EL (cell line): ENCODE measurements around the gene COQ10B.
"Not testable (repeated sequence)": the region's sequence is repeated elsewhere in the genome, so short reads cannot be mapped to it uniquely, and the experiment has no call there.

Experiments
- DNase-seq: peaks from one replicate; pipeline ENCODE4 v3.0.0-alpha.2; 2016

COQ10B gene

DNA sequence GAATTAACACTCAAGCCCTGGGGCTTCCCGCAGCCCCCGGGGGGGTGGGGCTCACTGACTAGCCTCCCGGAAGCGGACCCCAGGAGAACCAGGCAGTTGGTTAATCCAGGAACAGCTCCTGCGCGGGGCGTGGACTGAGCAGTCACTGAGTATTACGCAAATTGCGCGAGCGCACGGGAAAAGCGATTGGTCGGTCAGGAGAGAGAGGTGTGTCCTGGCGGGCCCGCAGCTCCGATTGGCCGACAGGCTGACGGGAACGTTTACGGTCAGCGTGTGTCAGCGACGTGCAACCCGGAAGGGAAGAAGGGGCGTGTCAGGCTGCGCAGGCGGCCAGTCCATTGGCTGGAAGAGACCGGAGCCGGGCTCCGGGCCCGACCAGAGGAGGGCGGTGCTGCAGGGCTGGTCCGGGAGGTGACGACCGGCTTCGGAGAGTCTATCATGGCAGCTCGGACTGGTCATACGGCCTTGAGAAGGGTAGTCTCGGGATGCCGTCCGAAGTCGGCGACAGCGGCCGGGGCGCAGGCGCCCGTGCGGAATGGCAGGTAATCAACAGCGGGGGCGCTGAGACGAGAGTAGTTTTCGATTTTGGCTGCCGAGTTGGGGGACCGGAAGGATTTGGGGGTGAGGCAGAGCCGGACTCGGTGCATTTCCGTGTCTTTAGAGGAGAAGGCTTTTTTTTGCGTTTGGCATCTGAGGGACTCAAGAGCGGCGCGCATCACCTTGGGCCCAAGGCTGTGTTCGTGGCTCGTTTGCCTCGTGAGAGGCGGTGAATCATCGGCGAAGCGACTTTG lies at the start of gene COQ10B:
Gene COQ10B, plus strand, starts transcription at position 430 of the 791 bp plus-strand sequence. Its CDS starts 9 bp downstream, at position 439.
- peak; percentile 100 for DNase-seq

- no peak for DNase-seq
These were observed 47.8 kb upstream of the COQ10B start for GRCh38 chr2:197405582-197405981.

DNA sequence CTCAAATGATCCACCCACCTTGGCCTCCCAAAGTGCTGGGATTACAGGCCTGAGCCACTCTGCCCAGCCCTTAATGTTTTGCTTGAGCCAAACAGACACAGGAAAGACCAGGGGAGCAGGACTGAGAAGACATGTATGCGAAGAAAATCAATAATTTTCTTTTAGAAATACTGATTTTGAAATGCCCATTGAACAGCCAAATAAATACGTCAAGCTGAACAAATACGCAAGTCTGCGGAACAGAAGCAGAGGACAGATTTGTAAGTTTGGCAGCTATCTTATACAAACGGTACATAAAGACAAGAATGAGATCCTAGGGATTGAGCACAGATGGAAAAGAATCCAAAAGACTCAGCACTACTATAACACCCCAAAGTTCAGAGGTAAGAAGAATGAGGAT lies 39.3 kb upstream of the COQ10B start:
- DNase-seq = no peak

- no peak for DNase-seq
These were observed 38.8 kb upstream of the COQ10B start for GRCh38 chr2:197414515-197414914.

GRCh38 chr2:197416268-197416667 lies 37.1 kb upstream of the COQ10B start:
- no peak for DNase-seq

DNA sequence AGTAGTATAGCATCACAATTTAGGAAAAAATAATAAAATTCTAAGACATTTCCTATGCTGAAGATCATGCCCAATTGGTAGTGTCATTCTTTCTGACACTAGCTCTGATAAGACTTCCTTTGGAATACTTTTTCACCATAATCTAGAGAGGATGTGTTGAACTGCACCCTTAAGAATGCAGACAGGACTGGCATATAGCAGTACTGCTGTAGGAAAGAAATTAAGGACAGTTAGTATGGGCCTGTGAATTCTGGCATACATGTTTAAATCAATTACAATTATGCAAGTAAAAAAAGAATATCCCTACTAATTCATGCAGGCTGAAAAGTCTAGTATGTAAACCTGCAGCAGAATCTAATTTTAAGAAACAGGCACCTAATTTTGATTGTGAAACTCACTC lies 33.9 kb upstream of the COQ10B start:
- no peak for DNase-seq

GRCh38 chr2:197423307-197423706 lies 30.0 kb upstream of the COQ10B start:
- no peak for DNase-seq

DNA sequence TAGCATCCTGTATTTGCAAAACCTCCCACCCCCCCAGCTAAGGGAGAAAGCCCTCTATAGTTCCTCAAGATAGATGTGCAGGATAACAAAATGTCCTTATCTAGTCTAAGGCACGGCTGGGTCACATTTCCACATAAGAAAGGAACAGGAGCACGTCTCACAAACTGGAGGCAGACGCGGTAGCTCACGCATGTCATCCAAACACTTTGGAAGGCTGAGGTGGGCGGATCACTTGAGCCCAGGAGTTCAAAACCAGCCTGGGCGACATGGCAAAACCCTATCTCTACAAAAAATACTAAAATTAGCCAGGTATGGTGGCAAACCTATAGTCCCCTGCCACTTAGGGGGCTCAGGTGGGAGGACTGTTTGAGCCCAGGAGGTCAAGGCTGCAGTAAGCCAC lies 27.8 kb upstream of the COQ10B start:
- no peak for DNase-seq

GRCh38 chr2:197426723-197427603 lies 26.4 kb upstream of the COQ10B start:
- no peak for DNase-seq

- no peak for DNase-seq
These were observed 25.4 kb upstream of the COQ10B start for GRCh38 chr2:197427986-197428385.

DNA sequence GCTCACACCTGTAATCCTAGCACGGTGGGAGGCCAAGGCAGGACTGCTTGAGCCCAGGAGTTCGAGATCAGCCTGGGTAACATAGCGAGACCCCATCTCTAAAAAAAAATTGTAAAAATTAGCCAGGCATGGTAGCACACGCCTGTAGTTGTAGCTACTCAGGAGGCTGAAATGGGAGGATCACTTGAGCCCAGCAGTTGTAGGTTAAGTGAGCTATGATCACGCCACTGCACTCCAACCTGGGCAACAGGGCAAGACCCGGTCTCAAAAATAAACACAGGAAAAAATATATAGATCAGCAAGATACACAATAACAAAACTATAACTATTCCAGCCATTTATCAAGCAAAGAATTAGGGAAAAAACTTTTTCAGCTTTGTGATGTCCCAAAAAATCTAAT lies 21.5 kb upstream of the COQ10B start:
- DNase-seq = no peak

DNA sequence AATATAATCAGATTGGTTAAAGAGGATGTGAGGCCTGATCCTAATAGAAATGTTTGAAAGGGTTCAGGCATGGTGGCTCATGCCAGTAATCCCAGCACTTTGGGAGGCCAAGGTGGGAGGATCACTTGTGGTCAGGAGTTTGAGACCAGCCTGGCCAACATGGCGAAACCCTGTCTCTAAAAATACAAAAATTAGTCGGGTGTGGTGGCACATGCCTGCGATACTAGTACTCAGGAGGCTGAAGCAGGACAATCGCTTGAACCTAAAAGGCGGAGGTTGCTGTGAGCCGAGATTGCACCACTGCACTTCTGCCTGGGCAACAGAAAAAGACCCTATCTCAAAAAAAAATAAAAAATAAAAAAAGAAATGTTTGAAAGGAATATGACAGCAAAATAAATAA lies 20.8 kb upstream of the COQ10B start:
- DNase-seq = not testable (repeated sequence)

GRCh38 chr2:197433780-197434438 lies 19.4 kb upstream of the COQ10B start:
- DNase-seq = no peak

DNA sequence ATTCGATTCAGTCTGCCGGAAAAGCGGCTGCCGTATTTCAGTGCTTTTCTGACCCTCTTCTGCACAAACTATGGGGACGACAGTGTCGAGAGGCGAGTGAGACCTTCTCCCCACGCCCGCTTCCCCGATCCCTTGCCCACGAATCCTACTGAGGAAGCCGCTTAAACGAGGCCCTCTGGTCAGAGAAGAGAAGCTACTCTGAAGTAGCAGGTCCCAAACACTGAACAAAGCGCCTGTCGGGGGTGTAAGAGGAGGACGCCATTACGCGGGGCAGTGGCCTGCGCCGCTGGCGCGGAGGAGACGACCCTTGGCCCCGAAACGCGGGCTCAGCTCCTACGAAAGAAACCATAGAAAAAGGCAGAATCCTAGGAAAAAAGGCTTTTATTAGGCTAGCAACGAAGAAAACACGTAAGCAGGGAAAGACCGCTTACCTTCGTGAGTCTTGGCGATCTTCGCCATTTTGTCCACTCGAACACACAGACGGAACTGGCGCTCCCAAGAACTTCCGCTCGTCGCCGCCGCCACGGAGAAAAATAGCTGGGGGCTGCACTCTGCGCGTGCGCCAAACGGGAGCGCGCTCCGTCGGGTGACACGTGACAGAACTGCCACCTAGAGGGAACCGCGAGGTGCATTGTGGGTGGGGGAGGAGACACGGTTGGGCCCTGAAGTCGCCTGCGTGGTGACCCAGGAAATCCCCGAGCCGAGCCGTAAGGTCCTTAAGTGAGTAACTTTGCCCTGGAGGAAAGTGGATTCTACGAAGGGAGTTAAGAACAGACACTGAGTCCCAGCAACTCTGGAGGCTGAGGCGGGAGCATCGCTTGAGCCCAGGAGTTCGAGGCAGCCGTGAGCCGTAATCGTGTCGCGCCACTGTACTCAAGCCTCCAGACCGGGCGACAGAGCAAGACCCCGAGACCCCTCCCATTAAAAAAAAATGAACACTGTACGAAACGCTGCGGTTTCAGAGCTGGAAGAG lies 18.5 kb upstream of the COQ10B start, which contains the start of gene SF3B1:
Gene SF3B1, minus strand, starts transcription at position 488 of the 973 bp plus-strand sequence. Its CDS starts 29 bp downstream, at position 459.
- DNase-seq = peak; percentile 98

DNA sequence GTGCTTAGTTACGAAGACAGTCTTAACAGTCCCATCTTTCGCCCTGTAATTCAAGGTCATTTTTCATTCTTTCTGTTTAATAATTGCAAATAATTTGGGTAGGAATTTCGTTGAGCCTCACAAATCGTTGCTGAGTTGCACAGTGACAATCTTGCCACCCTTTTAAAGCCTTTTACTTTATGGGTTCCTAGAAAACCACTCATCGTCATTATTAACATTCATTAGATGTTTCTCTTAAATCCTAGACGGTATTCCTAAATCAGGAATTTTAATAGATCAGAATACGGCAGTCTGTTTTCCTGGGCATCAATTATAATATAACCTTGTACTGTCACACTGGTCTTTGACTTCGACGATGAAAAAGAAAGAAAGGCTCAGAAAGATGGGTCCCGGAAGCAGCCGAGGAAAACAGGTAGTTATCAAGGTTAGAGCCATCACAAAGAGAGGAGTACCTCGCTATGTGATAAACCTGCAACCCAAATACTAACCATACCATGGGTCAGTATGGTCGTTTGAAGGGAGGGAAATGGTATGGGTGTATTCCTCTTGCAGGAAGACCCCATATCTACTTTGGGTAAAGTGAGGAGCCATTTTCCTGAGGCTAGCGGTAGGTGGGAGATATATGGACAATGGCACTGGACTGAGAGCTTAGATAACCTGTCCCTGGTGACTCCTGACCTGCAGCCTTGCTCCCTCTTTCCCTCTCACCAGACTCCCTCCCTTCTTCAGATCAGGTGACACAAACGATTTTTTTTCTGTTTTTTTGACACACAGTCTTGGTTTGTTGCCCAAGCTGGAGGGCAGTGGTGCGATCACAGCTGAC lies 17.5 kb upstream of the COQ10B start:
- DNase-seq = no peak

DNA sequence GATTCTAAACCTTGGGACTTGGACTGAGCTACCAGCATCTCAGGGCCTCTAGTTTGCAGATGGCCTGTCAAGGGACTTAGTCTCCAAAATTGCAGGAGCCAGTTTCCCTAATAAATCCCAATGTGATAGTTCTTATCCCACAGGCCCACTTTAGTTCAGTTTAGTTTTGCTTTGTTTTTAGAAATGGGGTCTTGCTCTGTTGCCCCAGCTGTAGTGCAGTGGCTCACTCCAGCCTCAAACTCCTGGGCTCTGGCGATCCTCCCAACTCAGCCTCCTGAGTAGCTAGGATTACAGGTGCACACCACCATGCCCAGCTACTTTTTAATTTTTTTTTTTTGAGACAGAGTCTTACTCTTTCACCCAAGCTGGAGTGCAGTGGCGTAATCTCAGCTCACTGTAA lies 16.0 kb upstream of the COQ10B start:
- DNase-seq = no peak

- no peak for DNase-seq
These were observed 10.5 kb upstream of the COQ10B start for GRCh38 chr2:197442857-197443256.

DNA sequence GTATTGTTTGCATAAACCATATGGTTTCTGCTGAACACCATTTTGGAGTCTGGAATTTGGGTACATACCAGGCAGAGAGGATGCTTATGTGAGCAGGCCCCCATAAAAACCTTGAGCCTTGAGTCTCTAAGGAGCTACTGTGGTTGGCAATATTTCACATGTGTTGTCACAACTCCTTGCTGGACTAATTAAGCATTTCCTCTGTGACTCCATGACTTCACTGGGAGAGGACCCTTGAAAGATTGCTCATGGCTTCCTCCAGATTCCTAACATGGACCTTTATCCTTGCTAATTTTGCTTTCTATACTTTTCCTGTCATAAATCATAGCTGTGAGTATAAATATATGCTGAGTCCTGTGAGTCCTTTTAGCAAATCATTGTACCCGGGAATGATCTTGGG lies 7.6 kb upstream of the COQ10B start:
- peak; percentile 31 for DNase-seq

GRCh38 chr2:197446844-197447243 lies 6.5 kb upstream of the COQ10B start:
- DNase-seq = no peak

DNA sequence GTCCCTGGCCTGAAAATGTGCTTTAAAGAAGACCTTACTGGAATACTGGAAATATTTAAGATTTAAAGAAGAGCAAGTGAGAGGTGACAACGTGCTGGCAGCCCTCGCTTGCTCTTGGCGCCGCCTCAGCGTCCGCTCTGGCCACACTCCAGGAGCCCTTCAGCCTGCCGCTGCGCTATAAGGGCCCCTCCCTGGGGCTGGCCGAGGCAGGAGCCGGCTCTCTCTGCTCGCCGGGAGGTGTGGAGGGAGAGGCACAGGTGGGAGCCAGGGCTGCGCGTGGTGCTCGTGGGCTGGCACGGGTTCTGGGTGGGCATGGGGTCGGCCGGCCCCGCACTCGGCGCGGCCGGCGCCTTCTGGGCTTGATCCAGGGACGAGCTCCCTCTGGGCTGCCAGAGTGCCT lies 2.9 kb upstream of the COQ10B start:
- DNase-seq = no peak

DNA sequence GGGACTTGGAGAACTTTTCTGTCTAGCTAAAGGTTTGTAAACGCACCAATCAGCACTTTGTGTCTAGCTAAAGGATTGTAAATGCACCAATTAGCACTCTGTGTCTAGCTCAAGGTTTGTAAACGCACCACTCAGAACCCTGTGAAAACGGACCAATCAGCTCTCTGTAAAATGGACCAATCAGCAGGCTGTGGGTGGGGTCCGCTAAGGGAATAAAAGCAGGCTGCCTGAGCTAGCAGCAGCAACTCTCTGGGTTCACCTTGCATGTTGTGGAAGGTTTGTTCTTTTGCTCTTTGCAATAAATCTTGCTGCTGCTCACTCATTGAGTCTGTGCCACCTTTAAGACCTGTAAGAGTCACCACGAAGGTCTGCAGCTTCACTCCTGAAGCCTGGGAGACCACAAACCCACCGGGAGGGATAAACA lies 2.4 kb upstream of the COQ10B start:
- not testable (repeated sequence) for DNase-seq
